K562 (cell line): Measurements from ENCODE around the gene SPRR3. TPM values are rescaled to one million over a fixed set of nuclear protein-coding genes. Genes with fewer than 3 reads are reported as not detected.
"Not testable (repeated sequence)": the region's sequence is repeated elsewhere in the genome, so short reads cannot be mapped to it uniquely, and the experiment has no call there.

Experiments
- ATAC-seq: fragments of 200-7000 bp; cut with Tn5 transposase; 3 replicates; pipeline ENCODE4 v1.9.1; 2020; ENCODE audit warnings: moderate library complexity
- BruUV-seq: library from RNA; stranded (reverse); fragments of 400-500 nt; replicated peaks from 2 replicates; lab custom pipeline; 2021; lab: Mats Ljungman, UMichigan
- CTCF ChIA-PET: fragments of 300-600 bp; formaldehyde crosslinking; extraction: SDS; loops from one replicate; lab custom pipeline; 2021; ENCODE audit warnings: low intra/inter-chr PET ratio; lab: Yijun Ruan, JAX
- POLR2A ChIA-PET: fragments of 300-600, 350-650 bp; sonication (Branson Sonifier 250); formaldehyde crosslinking; extraction: SDS; loops from one replicate; lab custom pipeline; 2021; ENCODE audit warnings: antibody characterized with exemption, inconsistent platforms; lab: Yijun Ruan, JAX
- DNase-seq, 4 experiments: peaks; one replicate each; pipeline versions ENCODE4 v3.0.0 to v3.0.0-alpha.2; 2011 to 2018; ENCODE audit warnings: low spot score in 3 of 4, mixed read lengths in 3 of 4; ENCODE audit errors: extremely low read depth in 1 of 4
- FAIRE-seq: peaks from 2 replicates; lab custom pipeline; 2011; peaks lifted over from hg19 to GRCh38; lab: Jason Lieb, UNC
- H2AFZ ChIP-seq: 2 replicates; pipeline ENCODE4 v1.6.0; 2011; ENCODE audit warnings: low read depth, low read length, control low read depth, inconsistent platforms
- H3K27ac ChIP-seq: fragments of 200-600 bp; 3 replicates; pipeline ENCODE4 v1.8.0; 2011; ENCODE audit warnings: low read depth, mild to moderate bottlenecking, control low read depth, inconsistent platforms, low read length, moderate library complexity, mixed read lengths; ENCODE audit errors: extremely low read depth
- H3K27me3 ChIP-seq, 2 experiments: fragments of 300-600 bp in 1 of 2; 2 replicates in 1 of 2; 3 replicates in 1 of 2; pipeline versions ENCODE4 v1.6.0 to v1.8.0; 2011; ENCODE audit warnings: inconsistent platforms in 2 of 2, low read length in 2 of 2, mild to moderate bottlenecking in 1 of 2, mixed read lengths in 1 of 2, moderate library complexity in 1 of 2; ENCODE audit not compliant: control insufficient read depth in 2 of 2, insufficient read depth in 2 of 2
- H3K36me3 ChIP-seq: fragments of 300-600 bp; 3 replicates; pipeline ENCODE4 v1.8.0; 2011; ENCODE audit warnings: mild to moderate bottlenecking, low read length, inconsistent platforms; ENCODE audit not compliant: control insufficient read depth, insufficient read depth
- H3K4me1 ChIP-seq, 2 experiments: fragments of 200-600 bp in 1 of 2; replicated peaks in 1 of 2; 2 replicates in 1 of 2; 3 replicates in 1 of 2; pipeline versions ENCODE4 v1.5.1 to v1.8.0; 2011; ENCODE audit warnings: inconsistent platforms in 2 of 2, low read length in 2 of 2, mild to moderate bottlenecking in 1 of 2, mixed read lengths in 1 of 2, moderate library complexity in 1 of 2; ENCODE audit not compliant: control insufficient read depth in 2 of 2, insufficient read depth in 2 of 2
- H3K4me2 ChIP-seq: 2 replicates; pipeline ENCODE4 v1.6.1; 2011; ENCODE audit warnings: low read length, control low read depth, inconsistent platforms, mixed read lengths; ENCODE audit not compliant: insufficient read depth
- H3K4me3 ChIP-seq: fragments of 200-600 bp; sonication (generic), shearing (Covaris generic); 2 replicates; pipeline ENCODE4 v1.5.1; 2016; ENCODE audit warnings: control low read depth, inconsistent platforms
- H3K79me2 ChIP-seq: fragments of 200-600 bp; 3 replicates; pipeline ENCODE4 v1.8.0; 2011; ENCODE audit warnings: low read length, inconsistent platforms; ENCODE audit not compliant: control insufficient read depth, insufficient read depth
- H3K9ac ChIP-seq, 2 experiments: 2 replicates each; pipeline versions ENCODE4 v1.6.0 to v1.6.1; 2011; ENCODE audit warnings: low read depth in 2 of 2, low read length in 2 of 2, control low read depth in 1 of 2, inconsistent platforms in 1 of 2, mild to moderate bottlenecking in 1 of 2, mixed read lengths in 1 of 2; ENCODE audit not compliant: insufficient read depth in 1 of 2
- H3K9me1 ChIP-seq: one replicate; pipeline ENCODE4 v1.6.0; 2011; ENCODE audit warnings: inconsistent platforms, mild to moderate bottlenecking, low read length, moderate library complexity; ENCODE audit not compliant: control insufficient read depth, insufficient read depth
- H3K9me3 ChIP-seq: replicated peaks from 2 replicates; pipeline ENCODE4 v1.5.1; 2011; ENCODE audit warnings: low read depth, low read length, inconsistent platforms; ENCODE audit not compliant: control insufficient read depth, insufficient read depth
- H4K20me1 ChIP-seq: replicated peaks from 2 replicates; pipeline ENCODE4 v1.6.1; 2011; ENCODE audit warnings: low read length, inconsistent platforms, mixed read lengths; ENCODE audit not compliant: control insufficient read depth, insufficient read depth
- FOSL1 ChIP-seq: fragments of 200-800 bp; sonication (Bioruptor generic); conservative IDR thresholded peaks from 2 replicates; pipeline ENCODE4 v1.6.1; 2016; ENCODE audit warnings: missing genetic modification characterization, missing compliant biosample characterization
- SPI1 ChIP-seq: IDR thresholded peaks from 2 replicates; pipeline ENCODE4 v1.6.1; 2011; ENCODE audit warnings: low read depth, low read length, control low read depth, borderline replicate concordance
- WGBS: fragments of 100-300 bp; shearing (Covaris generic); methylation state at CpG from one replicate; pipeline ENCODE4 v1.1.6; 2016; ENCODE audit warnings: low coverage, mixed read lengths; ENCODE audit not compliant: insufficient coverage; ENCODE audit errors: missing lambda C conversion rate; 5-methylcytosine and 5-hydroxymethylcytosine counted together
- in situ Hi-C: fragments of 300-500 bp; cut with MboI; formaldehyde crosslinking; loops from 4 replicates; pipeline ENCODE4 v1.15.0; 2018; ENCODE audit warnings: inconsistent platforms, mixed read lengths
- intact Hi-C: fragments of 100-400 bp; cut with micrococcal nuclease; formaldehyde crosslinking; loops from 2 replicates; pipeline ENCODE4 v1.14.2; 2022
- polyA plus RNA-seq, 8 experiments: library from polyadenylated mRNA; depleted of rRNA in 4 of 8; stranded (reverse) in 5 of 8; unstranded in 3 of 8; fragments of >200 nt; fragmentation: Nextera tagmentation in 2 of 8; fragmentation: Illumina TruSeq in 1 of 8; extraction: Ambion mirVana in 2 of 8; extraction: Trizol in 1 of 8; gene quantifications; 2 replicates each; pipeline versions ENCODE4 v1.2.1 to v1.2.3, GENCODE V29; 2011 to 2014; ENCODE audit warnings: inconsistent platforms in 1 of 8, missing spikeins in 1 of 8
- total RNA-seq, 7 experiments: library from RNA; depleted of rRNA in 6 of 7; stranded (reverse); fragments of >200 nt in 6 of 7; fragmentation: Illumina TruSeq in 2 of 7; extraction: Trizol in 2 of 7; gene quantifications; 2 replicates each; pipeline versions ENCODE4 v1.2.1 to v1.2.3, GENCODE V29; 2011 to 2021; ENCODE audit warnings: low replicate concordance in 1 of 7
- TF ChIP-seq, protein P1 (sequence below), 3 experiments: fragments of 200-800 bp in 1 of 3; sonication (Bioruptor generic) in 1 of 3; sonication (generic) in 1 of 3; formaldehyde crosslinking in 1 of 3; IDR thresholded peaks; 2 replicates each; pipeline versions ENCODE4 v1.6.1 to v1.8.0; 2016 to 2022; ENCODE audit warnings: mild to moderate bottlenecking in 2 of 3, missing compliant biosample characterization in 2 of 3, missing genetic modification characterization in 2 of 3, missing genetic modification reagents in 1 of 3

The SPRR3 gene
- total and polyA plus RNA-seq, 9 of the 15 experiments (the other 6 are each of a cell fraction or from before 2014, with no cell fraction given) = not detected

DNA sequence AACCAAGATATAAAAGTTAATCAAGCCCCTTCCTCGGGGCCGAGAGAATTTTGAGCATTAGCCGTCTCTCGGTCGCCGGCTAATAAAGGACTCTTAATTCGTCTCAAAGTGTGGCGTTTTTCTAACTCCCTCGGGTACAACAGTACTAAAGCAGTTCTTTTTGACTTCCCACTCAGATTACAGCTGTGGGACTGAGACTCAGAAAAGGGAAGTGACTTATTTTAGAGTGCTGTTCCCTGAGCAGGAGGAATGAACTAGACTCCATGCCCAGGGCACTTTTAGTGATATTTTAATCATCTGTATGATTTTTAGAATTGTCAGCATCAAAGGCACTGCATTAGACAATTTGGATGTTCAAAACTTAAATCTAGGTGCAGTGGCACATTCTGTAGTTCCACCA is 20.8 kb downstream of the SPRR3 start:
- WGBS = 36% methylated on average over 9 of the region's 9 CpGs
- H3K9me3 ChIP-seq, H3K27me3 ChIP-seq, H3K4me2 ChIP-seq, H2AFZ ChIP-seq, H3K79me2 ChIP-seq, DNase-seq, H4K20me1 ChIP-seq, H3K9me1 ChIP-seq, H3K36me3 ChIP-seq, H3K4me1 ChIP-seq, H3K27ac ChIP-seq, in situ Hi-C loops, POLR2A ChIA-PET, ATAC-seq, H3K4me3 ChIP-seq, BruUV-seq, CTCF ChIA-PET, intact Hi-C loops, FAIRE-seq, H3K9ac ChIP-seq: not testable (repeated sequence)
- peak; percentile 91; the same call in 1 of the 2 replicates for TF ChIP-seq SPI1

DNA sequence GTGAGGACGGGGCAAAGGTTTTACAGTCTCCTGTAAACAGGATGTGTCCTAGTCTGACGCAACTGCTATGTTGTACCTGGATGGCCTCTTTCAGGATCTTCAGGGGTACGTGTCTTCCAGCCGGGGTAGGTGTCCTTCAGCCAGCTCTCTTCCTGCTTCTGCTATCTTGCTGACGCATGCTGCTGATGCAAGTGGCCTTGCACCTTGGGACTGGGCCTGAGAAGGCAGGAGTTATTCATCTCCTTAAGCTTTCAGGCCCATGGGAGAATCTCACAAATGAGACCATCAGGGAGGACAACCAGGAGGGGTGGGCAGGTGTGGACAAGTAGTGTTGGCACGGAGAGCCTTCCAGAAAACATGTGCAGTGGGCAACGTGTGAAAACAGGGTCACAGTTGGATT is 21.6 kb downstream of the SPRR3 start:
- ChIA-PET CTCF (no interaction called here), POLR2A (no interaction called here)
- Histone ChIP-seq H4K20me1 (no peaks in the 10 kb centered on the region), H3K79me2 (no peaks in the 10 kb centered on the region), H3K36me3 (no peaks in the 10 kb centered on the region), H3K27me3 (0 out of 5 replicates have a peak, but pooled peaks cover 0 to 4% of the 10 kb centered on the region in 2 experiments), H3K4me3 (no peak overlapping the region), H3K9me3 (no peaks in the 10 kb centered on the region), H3K4me1 (no peaks in the 10 kb centered on the region; a peak in 1 of 5 replicates), H3K27ac (no peak overlapping the region), H3K9ac (no peak overlapping the region), H3K4me2 (peak overlapping the region; percentile 34), H3K9me1 (no peaks in the 10 kb centered on the region), H2AFZ (peak overlapping the region; percentile 78)
- FAIRE-seq = no peak
- no peak for DNase-seq
- BruUV-seq = no TSS peak
- in situ Hi-C loops = no loop called here
- 41% methylated on average over 7 of the region's 7 CpGs for WGBS
- intact Hi-C loops = no loop called here
- ATAC-seq = peak; percentile 32; the same call in 1 of the 3 replicates
- TF ChIP-seq, protein P1, sequence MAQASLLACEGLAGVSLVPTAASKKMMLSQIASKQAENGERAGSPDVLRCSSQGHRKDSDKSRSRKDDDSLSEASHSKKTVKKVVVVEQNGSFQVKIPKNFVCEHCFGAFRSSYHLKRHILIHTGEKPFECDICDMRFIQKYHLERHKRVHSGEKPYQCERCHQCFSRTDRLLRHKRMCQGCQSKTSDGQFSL (CRISPR knock-in tag; IDR thresholded peaks at IDR 0.05) = no peak
- TF ChIP-seq, protein P1 (tag; IDR thresholded peaks at IDR 0.05) = no peak
- peak; percentile 40; the same call in 1 of the 2 replicates for TF ChIP-seq FOSL1 (tag)
